Measurements from ENCODE around the gene TTF2. TPM values are rescaled to one million over a fixed set of nuclear protein-coding genes. Genes with fewer than 3 reads are reported as not detected.

TTF2 gene
- 26.3 TPM for total RNA-seq
- 5.8 TPM for polyA plus RNA-seq
- long read RNA-seq, donor 1, full-length matches to known transcripts = 1 of 1 reads
- long read RNA-seq, donor 1, partial matches to known transcripts = 0 of 1 reads
- long read RNA-seq, donor 1, other reads (novel, unspliced or antisense) = 0 of 1 reads
- long read RNA-seq, donor 2, full-length matches to known transcripts = 9 of 20 reads
- long read RNA-seq, donor 2, partial matches to known transcripts = 11 of 20 reads
- long read RNA-seq, donor 2, other reads (novel, unspliced or antisense) = 0 of 20 reads
- long read RNA-seq, donor 3, partial matches to known transcripts = 7 of 8 reads
- long read RNA-seq, donor 3, other reads (novel, unspliced or antisense) = 0 of 8 reads
- long read RNA-seq, donor 4, full-length matches to known transcripts = 1 of 6 reads
- long read RNA-seq, donor 4, partial matches to known transcripts = 5 of 6 reads
- long read RNA-seq, donor 4, other reads (novel, unspliced or antisense) = 0 of 6 reads
- long read RNA-seq, donor 5, partial matches to known transcripts = 16 of 18 reads
- long read RNA-seq, donor 5, other reads (novel, unspliced or antisense) = 0 of 18 reads
- long read RNA-seq, donor 6, full-length matches to known transcripts = 1 of 1 reads
- long read RNA-seq, donor 6, partial matches to known transcripts = 0 of 1 reads
- long read RNA-seq, donor 6, other reads (novel, unspliced or antisense) = 0 of 1 reads
- long read RNA-seq, donor 7 = 0 reads
- long read RNA-seq, donor 8 = 0 reads
- long read RNA-seq, donor 9 = 0 reads
- long read RNA-seq, donor 10, partial matches to known transcripts = 5 of 5 reads
- long read RNA-seq, donor 10, other reads (novel, unspliced or antisense) = 0 of 5 reads

DNA sequence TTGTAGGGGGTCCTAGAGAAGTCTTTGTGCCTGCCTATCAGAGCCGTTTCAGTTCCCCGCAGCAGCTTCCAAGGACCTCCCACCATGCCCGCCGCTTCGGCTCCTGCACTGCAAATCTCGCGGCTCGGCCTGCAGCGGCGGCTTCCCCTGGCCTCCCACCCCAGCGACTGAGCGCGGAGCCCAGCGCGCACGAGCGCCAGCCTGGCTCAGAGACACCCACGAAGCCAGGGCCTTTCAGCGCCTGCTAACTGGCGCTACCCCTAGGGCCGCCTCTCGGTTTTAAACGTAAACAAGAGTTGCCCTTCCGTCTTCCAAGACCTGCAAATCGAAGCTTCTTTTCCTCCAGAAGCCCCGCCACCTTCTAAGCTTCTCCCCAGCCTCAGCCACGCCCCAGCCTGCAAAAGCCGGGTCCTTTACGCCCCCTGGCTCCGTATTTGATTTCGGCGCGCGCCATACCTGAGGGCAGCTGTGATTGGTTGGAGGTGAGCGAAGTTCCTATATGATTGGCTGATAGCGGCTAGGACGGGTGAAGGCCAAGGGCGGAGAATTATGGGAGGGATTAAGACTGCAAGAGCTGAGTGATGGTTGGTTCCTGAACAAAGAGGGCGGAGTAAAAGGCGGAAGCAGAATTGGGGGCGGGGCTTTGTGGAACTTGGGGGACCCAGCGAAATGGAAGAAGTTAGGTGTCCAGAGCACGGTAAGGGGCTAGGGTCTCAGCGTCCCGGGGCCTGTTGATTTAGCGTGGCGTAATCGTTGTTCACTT is at the start of gene TTF2:
TTF2 (plus strand) TSS at position 649 of the 763 bp plus-strand sequence; CDS start at position 670, 21 bp downstream.
- H3K4me3 ChIP-seq (ENCODE audit: low read length in 2 of 2) = peak within 1 kb of the TSS; percentile 74 to 90
- DNase-seq (ENCODE audit: low read depth in 6 of 9, low spot score in 9 of 9) = peak; percentile 93 to 100 (median 98)
- under 1% methylated on average over 48 of the region's 48 CpGs for WGBS
- peaks cover 0 to 11% of the 10 kb centered on the region in 2 donors for H3K36me3 ChIP-seq (ENCODE audit: control insufficient read depth in 2 of 2, insufficient read depth in 2 of 2, low read length in 1 of 2)
- no peaks in the 10 kb centered on the region for H3K27me3 ChIP-seq (ENCODE audit: control insufficient read depth in 2 of 2, insufficient read depth in 1 of 2, low read length in 1 of 2)
- H3K9me3 ChIP-seq (ENCODE audit: control insufficient read depth in 2 of 2, insufficient read depth in 1 of 2, low read length in 1 of 2) = peaks cover 0 to 6% of the 10 kb centered on the region in 2 donors
- H3K4me1 ChIP-seq (ENCODE audit: control insufficient read depth in 2 of 2, insufficient read depth in 2 of 2, low read length in 2 of 2) = peaks cover 5 to 12% of the 10 kb centered on the region in 2 donors
- H3K27ac ChIP-seq (ENCODE audit: low read depth in 1 of 2, low read length in 1 of 2) = peak within 1 kb of the TSS; percentile 92 to 100

DNA sequence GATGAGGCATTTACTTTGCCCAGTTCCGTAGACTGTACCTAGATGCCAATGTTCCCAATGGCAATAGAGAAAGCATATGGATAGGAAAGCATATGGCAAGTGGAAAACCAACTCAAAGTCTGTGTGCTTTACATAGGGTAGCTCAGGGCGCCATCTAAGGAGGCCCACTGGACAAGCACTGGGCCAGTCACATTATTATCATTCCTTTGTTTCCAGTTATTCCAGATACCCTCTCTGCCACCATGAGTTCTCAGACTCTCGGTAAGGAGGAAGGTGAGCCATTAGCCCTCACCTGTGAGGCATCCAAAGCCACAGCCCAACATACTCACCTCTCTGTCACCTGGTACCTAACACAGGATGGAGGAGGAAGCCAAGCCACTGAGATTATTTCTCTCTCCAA is 48.8 kb upstream of the TTF2 start:
- WGBS = 97% methylated on average over 3 of the region's 3 CpGs
- no peak for DNase-seq (ENCODE audit: low read depth in 6 of 9, low spot score in 9 of 9)
- H3K4me3 ChIP-seq (ENCODE audit: low read length in 2 of 2) = no peak overlapping the region

GRCh38 chr1:117013309-117013858 is 46.7 kb upstream of the TTF2 start:
- Histone ChIP-seq H3K9me3 (ENCODE audit: control insufficient read depth in 2 of 2, insufficient read depth in 1 of 2, low read length in 1 of 2) (no peaks in the 10 kb centered on the region), H3K27ac (ENCODE audit: low read depth in 1 of 2, low read length in 1 of 2) (no peak overlapping the region), H3K4me3 (ENCODE audit: low read length in 2 of 2) (no peak overlapping the region), H3K36me3 (ENCODE audit: control insufficient read depth in 2 of 2, insufficient read depth in 2 of 2, low read length in 1 of 2) (no peaks in the 10 kb centered on the region), H3K4me1 (ENCODE audit: control insufficient read depth in 2 of 2, insufficient read depth in 2 of 2, low read length in 2 of 2) (peaks cover 0 to 19% of the 10 kb centered on the region in 2 donors), H3K27me3 (ENCODE audit: control insufficient read depth in 2 of 2, insufficient read depth in 1 of 2, low read length in 1 of 2) (no peaks in the 10 kb centered on the region)
- DNase-seq (ENCODE audit: low read depth in 6 of 9, low spot score in 9 of 9) = peak in 1 of 9 donors; percentile 35
- 83% methylated on average over 5 of the region's 5 CpGs for WGBS

More for the DNA sequence above, 48.8 kb upstream of the TTF2 start:
- H3K4me1 ChIP-seq (ENCODE audit: control insufficient read depth in 2 of 2, insufficient read depth in 2 of 2, low read length in 2 of 2) = peaks cover 0 to 13% of the 10 kb centered on the region in 2 donors
- H3K27me3 ChIP-seq (ENCODE audit: control insufficient read depth in 2 of 2, insufficient read depth in 1 of 2, low read length in 1 of 2) = no peaks in the 10 kb centered on the region
- no peaks in the 10 kb centered on the region for H3K36me3 ChIP-seq (ENCODE audit: control insufficient read depth in 2 of 2, insufficient read depth in 2 of 2, low read length in 1 of 2)
- H3K27ac ChIP-seq (ENCODE audit: low read depth in 1 of 2, low read length in 1 of 2) = no peak overlapping the region
- H3K9me3 ChIP-seq (ENCODE audit: control insufficient read depth in 2 of 2, insufficient read depth in 1 of 2, low read length in 1 of 2) = no peaks in the 10 kb centered on the region

DNA sequence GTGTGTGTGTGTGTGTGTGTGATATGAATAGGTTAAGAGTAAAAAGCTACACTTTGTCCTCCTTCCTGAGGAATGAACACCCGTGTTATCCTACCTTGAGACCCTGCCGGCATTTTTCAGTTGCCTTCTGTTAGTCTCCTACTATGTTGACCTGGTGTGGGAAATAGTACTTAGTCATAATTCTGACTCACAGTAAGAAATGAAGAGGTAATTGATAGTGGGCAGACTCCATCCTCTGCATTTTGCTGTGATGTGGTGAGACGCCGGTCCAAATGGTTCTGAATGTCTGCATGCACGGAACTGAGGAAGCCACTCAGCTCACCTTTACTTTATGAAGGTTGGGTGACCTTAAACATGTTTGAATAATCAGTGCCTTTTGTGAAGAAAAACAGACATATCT is 45.9 kb upstream of the TTF2 start:
- Histone ChIP-seq H3K27ac (ENCODE audit: low read depth in 1 of 2, low read length in 1 of 2) (no peak overlapping the region), H3K27me3 (ENCODE audit: control insufficient read depth in 2 of 2, insufficient read depth in 1 of 2, low read length in 1 of 2) (no peaks in the 10 kb centered on the region), H3K9me3 (ENCODE audit: control insufficient read depth in 2 of 2, insufficient read depth in 1 of 2, low read length in 1 of 2) (no peaks in the 10 kb centered on the region), H3K4me1 (ENCODE audit: control insufficient read depth in 2 of 2, insufficient read depth in 2 of 2, low read length in 2 of 2) (peaks cover 0 to 16% of the 10 kb centered on the region in 2 donors), H3K4me3 (ENCODE audit: low read length in 2 of 2) (no peak overlapping the region), H3K36me3 (ENCODE audit: control insufficient read depth in 2 of 2, insufficient read depth in 2 of 2, low read length in 1 of 2) (no peaks in the 10 kb centered on the region)
- no peak for DNase-seq (ENCODE audit: low read depth in 6 of 9, low spot score in 9 of 9)
- 93% methylated on average over 5 of the region's 5 CpGs for WGBS

DNA sequence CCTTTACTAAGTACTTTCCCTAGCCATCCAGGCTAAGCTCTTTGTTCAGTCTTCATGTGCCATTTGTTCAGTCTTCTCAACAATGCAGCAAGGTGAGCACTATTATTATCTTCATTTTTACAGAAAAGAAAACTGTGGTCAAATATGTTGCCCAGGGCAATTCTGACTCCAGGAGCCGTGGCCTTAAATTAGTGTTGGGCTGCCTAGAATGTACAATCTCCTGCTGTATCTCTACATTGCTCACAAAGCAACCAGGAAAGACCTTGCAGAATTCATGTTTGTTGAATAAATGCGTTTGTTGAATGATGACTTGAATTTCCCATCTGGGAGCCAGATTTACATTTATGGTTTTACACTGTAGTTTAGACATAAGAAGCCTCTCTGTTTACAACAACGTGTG is 44.4 kb upstream of the TTF2 start:
- Histone ChIP-seq H3K4me1 (ENCODE audit: control insufficient read depth in 2 of 2, insufficient read depth in 2 of 2, low read length in 2 of 2) (peaks cover 0 to 16% of the 10 kb centered on the region in 2 donors), H3K36me3 (ENCODE audit: control insufficient read depth in 2 of 2, insufficient read depth in 2 of 2, low read length in 1 of 2) (no peaks in the 10 kb centered on the region), H3K27ac (ENCODE audit: low read depth in 1 of 2, low read length in 1 of 2) (no peak overlapping the region), H3K9me3 (ENCODE audit: control insufficient read depth in 2 of 2, insufficient read depth in 1 of 2, low read length in 1 of 2) (no peaks in the 10 kb centered on the region), H3K4me3 (ENCODE audit: low read length in 2 of 2) (no peak overlapping the region), H3K27me3 (ENCODE audit: control insufficient read depth in 2 of 2, insufficient read depth in 1 of 2, low read length in 1 of 2) (no peaks in the 10 kb centered on the region)
- DNase-seq (ENCODE audit: low read depth in 6 of 9, low spot score in 9 of 9) = no peak
- WGBS = 96% methylated on average over 3 of the region's 3 CpGs

GRCh38 chr1:117017062-117017461 is 43.1 kb upstream of the TTF2 start:
- H3K9me3 ChIP-seq (ENCODE audit: control insufficient read depth in 2 of 2, insufficient read depth in 1 of 2, low read length in 1 of 2) = no peaks in the 10 kb centered on the region
- 92% methylated on average over 4 of the region's 4 CpGs for WGBS
- H3K27ac ChIP-seq (ENCODE audit: low read depth in 1 of 2, low read length in 1 of 2) = peak overlapping the region; percentile 42 to 66
- H3K27me3 ChIP-seq (ENCODE audit: control insufficient read depth in 2 of 2, insufficient read depth in 1 of 2, low read length in 1 of 2) = no peaks in the 10 kb centered on the region
- H3K4me1 ChIP-seq (ENCODE audit: control insufficient read depth in 2 of 2, insufficient read depth in 2 of 2, low read length in 2 of 2) = peaks cover 0 to 16% of the 10 kb centered on the region in 2 donors
- H3K36me3 ChIP-seq (ENCODE audit: control insufficient read depth in 2 of 2, insufficient read depth in 2 of 2, low read length in 1 of 2) = no peaks in the 10 kb centered on the region
- DNase-seq (ENCODE audit: low read depth in 6 of 9, low spot score in 9 of 9) = no peak
- no peak overlapping the region for H3K4me3 ChIP-seq (ENCODE audit: low read length in 2 of 2)

DNA sequence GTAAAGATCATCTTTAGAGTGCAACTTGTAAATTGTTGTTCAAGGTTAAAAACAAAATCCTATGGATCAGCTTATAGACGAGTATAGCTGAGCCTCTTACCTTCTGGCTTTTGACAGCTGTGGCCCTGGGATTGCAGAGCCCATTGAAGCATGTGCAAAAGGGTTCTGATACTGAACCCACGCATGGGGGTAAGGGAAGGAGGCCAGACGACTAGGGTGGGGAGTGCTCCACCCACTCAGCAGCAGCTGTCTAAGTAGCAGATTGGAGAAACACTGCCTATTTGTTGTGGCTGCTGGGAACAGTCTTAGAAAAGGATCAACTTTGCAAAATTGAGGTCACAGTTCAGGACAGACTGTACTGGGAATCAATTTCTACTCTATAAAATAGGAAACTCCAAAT is 42.5 kb upstream of the TTF2 start:
- Histone ChIP-seq H3K27me3 (ENCODE audit: control insufficient read depth in 2 of 2, insufficient read depth in 1 of 2, low read length in 1 of 2) (no peaks in the 10 kb centered on the region), H3K27ac (ENCODE audit: low read depth in 1 of 2, low read length in 1 of 2) (no peak overlapping the region), H3K36me3 (ENCODE audit: control insufficient read depth in 2 of 2, insufficient read depth in 2 of 2, low read length in 1 of 2) (no peaks in the 10 kb centered on the region), H3K9me3 (ENCODE audit: control insufficient read depth in 2 of 2, insufficient read depth in 1 of 2, low read length in 1 of 2) (no peaks in the 10 kb centered on the region), H3K4me1 (ENCODE audit: control insufficient read depth in 2 of 2, insufficient read depth in 2 of 2, low read length in 2 of 2) (peaks cover 0 to 16% of the 10 kb centered on the region in 2 donors), H3K4me3 (ENCODE audit: low read length in 2 of 2) (no peak overlapping the region)
- peak in 3 of 9 donors; percentile 20 to 54 (median 30) for DNase-seq (ENCODE audit: low read depth in 6 of 9, low spot score in 9 of 9)
- 40% methylated on average over 3 of the region's 3 CpGs for WGBS

GRCh38 chr1:117020526-117021156 is 39.5 kb upstream of the TTF2 start:
- H3K4me1 ChIP-seq (ENCODE audit: control insufficient read depth in 2 of 2, insufficient read depth in 2 of 2, low read length in 2 of 2) = peaks cover 0 to 12% of the 10 kb centered on the region in 2 donors
- no peak overlapping the region for H3K4me3 ChIP-seq (ENCODE audit: low read length in 2 of 2)
- H3K27ac ChIP-seq (ENCODE audit: low read depth in 1 of 2, low read length in 1 of 2) = no peak overlapping the region
- 68% methylated on average over 1 of the region's 1 CpG for WGBS
- no peaks in the 10 kb centered on the region for H3K36me3 ChIP-seq (ENCODE audit: control insufficient read depth in 2 of 2, insufficient read depth in 2 of 2, low read length in 1 of 2)
- H3K27me3 ChIP-seq (ENCODE audit: control insufficient read depth in 2 of 2, insufficient read depth in 1 of 2, low read length in 1 of 2) = no peaks in the 10 kb centered on the region
- H3K9me3 ChIP-seq (ENCODE audit: control insufficient read depth in 2 of 2, insufficient read depth in 1 of 2, low read length in 1 of 2) = no peaks in the 10 kb centered on the region
- DNase-seq (ENCODE audit: low read depth in 6 of 9, low spot score in 9 of 9) = no peak
